ENCODE measurements around the gene ADGRV1. TPM values are rescaled to one million over a fixed set of nuclear protein-coding genes. Genes with fewer than 3 reads are reported as not detected.

Gene ADGRV1
- total RNA-seq, 1 donor = 0.18 TPM

DNA sequence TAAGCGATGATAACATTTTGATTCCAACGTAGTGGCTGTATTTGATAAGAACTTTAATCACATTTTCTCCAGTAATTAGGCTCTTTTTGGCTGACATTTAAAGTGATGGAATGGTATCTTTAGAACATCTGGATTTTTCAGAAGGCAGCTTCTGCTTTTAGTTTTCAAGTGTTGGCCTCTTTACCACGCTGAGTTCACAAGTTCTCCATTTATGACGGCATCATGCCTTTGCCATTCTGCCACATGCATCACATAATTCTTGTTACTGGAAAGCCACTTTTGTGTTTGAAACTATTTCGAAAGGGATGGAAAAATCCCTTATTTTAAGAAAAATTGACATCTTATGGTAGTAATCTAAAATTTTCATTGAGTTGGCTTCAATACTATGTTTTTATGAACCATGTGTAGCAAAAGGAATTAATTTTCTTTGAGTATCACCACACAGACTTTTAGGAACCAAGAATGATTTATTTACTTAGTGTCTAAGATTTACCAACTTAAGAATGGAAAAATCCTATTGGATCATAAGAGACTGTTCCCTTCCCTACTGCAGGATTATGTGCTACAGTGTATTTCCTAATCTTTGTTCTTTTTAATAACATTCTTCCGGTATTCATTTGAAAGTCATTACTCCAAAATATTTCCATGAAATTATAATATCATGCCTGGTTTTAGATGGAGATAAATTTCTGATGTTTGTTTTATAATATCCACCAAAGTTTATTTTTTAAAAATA lies 344.2 kb downstream of the ADGRV1 start:
- no peak for DNase-seq (ENCODE audit: low read depth)
- TF ChIP-seq, protein P1, sequence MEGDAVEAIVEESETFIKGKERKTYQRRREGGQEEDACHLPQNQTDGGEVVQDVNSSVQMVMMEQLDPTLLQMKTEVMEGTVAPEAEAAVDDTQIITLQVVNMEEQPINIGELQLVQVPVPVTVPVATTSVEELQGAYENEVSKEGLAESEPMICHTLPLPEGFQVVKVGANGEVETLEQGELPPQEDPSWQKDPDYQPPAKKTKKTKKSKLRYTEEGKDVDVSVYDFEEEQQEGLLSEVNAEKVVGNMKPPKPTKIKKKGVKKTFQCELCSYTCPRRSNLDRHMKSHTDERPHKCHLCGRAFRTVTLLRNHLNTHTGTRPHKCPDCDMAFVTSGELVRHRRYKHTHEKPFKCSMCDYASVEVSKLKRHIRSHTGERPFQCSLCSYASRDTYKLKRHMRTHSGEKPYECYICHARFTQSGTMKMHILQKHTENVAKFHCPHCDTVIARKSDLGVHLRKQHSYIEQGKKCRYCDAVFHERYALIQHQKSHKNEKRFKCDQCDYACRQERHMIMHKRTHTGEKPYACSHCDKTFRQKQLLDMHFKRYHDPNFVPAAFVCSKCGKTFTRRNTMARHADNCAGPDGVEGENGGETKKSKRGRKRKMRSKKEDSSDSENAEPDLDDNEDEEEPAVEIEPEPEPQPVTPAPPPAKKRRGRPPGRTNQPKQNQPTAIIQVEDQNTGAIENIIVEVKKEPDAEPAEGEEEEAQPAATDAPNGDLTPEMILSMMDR (IDR thresholded peaks at IDR 0.05; ENCODE audit: insufficient read depth, low read length) = no peak
- no peak overlapping the region for H3K4me3 ChIP-seq (ENCODE audit: low read depth, low read length)

DNA sequence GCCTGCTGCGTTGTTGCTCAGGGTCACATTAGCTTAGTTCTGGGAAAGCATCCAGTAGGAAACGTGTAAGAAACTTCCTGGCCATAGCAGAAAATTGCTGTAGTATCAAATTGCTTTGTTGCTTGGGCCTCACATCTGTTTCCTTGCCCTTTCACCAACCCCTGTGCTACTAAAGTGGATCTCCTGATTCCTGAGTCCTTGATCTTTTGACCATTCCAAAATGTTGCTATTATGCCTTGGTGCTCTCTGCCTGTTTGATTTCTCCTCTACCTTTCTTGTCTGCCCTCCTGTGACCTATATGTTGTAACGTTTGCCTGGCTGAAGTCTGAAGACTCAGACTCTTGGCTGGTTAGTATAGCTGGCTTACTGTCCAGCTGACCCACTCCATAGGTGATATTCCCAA lies 350.5 kb downstream of the ADGRV1 start:
- DNase-seq (ENCODE audit: low read depth) = no peak
- no peak overlapping the region for H3K4me3 ChIP-seq (ENCODE audit: low read depth, low read length)
- TF ChIP-seq, protein P1 (IDR thresholded peaks at IDR 0.05; ENCODE audit: insufficient read depth, low read length) = no peak

DNA sequence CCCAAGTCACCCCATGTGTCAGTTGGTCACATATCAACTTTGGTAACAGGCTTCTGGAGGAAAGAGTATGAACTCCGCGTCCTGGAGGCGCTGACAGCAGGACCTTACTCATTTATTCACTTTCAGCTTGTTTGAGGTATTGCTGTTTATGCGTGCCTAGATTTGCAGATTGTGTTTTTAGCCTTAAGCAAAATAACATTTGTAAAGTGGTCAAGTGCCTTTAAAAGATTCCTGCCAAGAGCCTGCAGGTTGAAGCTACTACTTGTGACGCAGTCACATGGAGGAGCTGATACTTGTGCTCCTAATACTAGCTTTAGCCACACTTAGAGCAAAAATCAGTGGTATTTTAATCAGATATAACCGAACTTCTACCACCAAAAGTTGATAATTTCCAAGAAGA lies 351.3 kb downstream of the ADGRV1 start:
- H3K4me3 ChIP-seq (ENCODE audit: low read depth, low read length) = no peak overlapping the region
- TF ChIP-seq, protein P1 (IDR thresholded peaks at IDR 0.05; ENCODE audit: insufficient read depth, low read length) = no peak
- no peak for DNase-seq (ENCODE audit: low read depth)

DNA sequence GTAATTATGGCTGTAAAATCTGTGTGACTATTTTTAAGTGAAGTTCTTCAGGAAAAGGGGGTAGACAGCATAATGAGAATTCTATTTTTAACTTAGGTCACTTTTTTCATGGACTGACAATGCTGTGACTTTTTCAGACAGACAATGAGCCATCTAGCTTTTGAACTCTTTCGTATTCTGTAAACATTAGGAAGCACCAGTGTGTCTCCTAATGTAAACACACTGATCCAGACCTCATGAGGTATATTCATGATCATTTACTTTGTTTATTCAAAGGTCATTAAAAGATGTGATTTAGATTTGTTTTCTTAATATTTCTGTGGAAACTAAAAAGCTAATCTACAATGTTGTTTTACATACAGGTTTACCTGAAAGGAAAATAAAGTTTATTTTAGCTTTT lies 352.6 kb downstream of the ADGRV1 start:
- DNase-seq (ENCODE audit: low read depth) = no peak
- TF ChIP-seq, protein P1 (IDR thresholded peaks at IDR 0.05; ENCODE audit: insufficient read depth, low read length) = no peak
- H3K4me3 ChIP-seq (ENCODE audit: low read depth, low read length) = no peak overlapping the region

DNA sequence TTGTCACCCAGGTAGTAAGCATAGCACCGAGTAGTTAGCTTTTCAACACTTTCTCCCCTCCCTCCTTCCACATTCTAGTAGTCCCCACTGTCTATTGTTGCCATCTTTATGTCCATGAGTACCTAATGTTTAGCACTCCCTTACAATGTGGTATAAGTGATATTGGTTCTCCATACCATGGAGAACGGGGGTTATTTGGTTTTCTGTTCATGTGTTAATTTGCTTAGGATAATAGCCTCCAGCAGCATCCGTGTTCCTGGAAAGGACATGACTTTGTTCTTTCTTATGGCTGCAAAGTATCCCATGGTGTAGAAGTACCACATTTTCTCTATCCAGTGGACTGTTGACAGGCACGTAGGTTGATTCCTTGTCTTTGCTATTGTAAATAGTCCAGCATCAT lies 353.9 kb downstream of the ADGRV1 start:
- no peak for DNase-seq (ENCODE audit: low read depth)
- no peak overlapping the region for H3K4me3 ChIP-seq (ENCODE audit: low read depth, low read length)
- TF ChIP-seq, protein P1 (IDR thresholded peaks at IDR 0.05; ENCODE audit: insufficient read depth, low read length) = no peak

DNA sequence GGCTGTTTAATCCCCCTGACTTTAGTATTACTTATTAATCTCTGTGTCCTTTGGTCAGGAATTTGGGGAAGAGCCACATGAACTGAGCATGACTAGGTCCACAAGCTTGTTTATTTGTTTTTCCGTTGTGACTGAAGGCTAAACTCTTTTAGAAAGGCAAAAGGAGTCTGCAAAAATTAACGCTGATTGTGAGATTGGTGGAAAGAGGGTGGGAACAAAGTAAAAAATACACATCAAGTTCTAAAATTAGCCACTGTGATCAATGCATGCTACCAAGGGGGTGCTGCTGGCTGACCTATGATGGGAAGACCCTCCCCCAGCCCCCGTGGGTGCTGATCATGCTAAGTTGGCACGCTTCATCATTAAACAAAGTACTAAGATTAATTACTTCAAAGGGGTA lies 356.8 kb downstream of the ADGRV1 start:
- DNase-seq (ENCODE audit: low read depth) = no peak
- TF ChIP-seq, protein P1 (IDR thresholded peaks at IDR 0.05; ENCODE audit: insufficient read depth, low read length) = no peak
- H3K4me3 ChIP-seq (ENCODE audit: low read depth, low read length) = no peak overlapping the region
